HG03108 (cell line): ENCODE results near the gene ATP6V1A.

Source experiments
- ATAC-seq: cut with Tn5 transposase; IDR thresholded peaks from one replicate; pipeline ENCODE4 v1.9.1; 2021; ENCODE audit warnings: moderate library complexity; ENCODE audit not compliant: unreplicated experiment

Gene ATP6V1A

GRCh38 chr3:113746548-113747282 is at the start of gene ATP6V1A:
Gene ATP6V1A (plus strand): TSS chr3:113747035. CDS start chr3:113778754, 31,719 bp downstream.
- peak; percentile 33 for ATAC-seq

GRCh38 chr3:113697500-113698090 is 49.2 kb upstream of the ATP6V1A start:
- no peak for ATAC-seq

- ATAC-seq, result no peak
Measured at GRCh38 chr3:113698213-113698742, 48.6 kb upstream of the ATP6V1A start.

GRCh38 chr3:113698956-113699355 is 47.9 kb upstream of the ATP6V1A start:
- ATAC-seq, result no peak

GRCh38 chr3:113707835-113708234 is 39.0 kb upstream of the ATP6V1A start:
- ATAC-seq, result no peak

GRCh38 chr3:113712129-113712528 is 34.7 kb upstream of the ATP6V1A start:
- no peak for ATAC-seq

- ATAC-seq, result no peak
Measured at GRCh38 chr3:113714702-113715101, 32.1 kb upstream of the ATP6V1A start.

GRCh38 chr3:113717308-113717707 is 29.5 kb upstream of the ATP6V1A start:
- no peak for ATAC-seq

GRCh38 chr3:113717818-113718217 is 29.0 kb upstream of the ATP6V1A start:
- ATAC-seq, result no peak

GRCh38 chr3:113719294-113719693 is 27.5 kb upstream of the ATP6V1A start:
- ATAC-seq, result no peak

GRCh38 chr3:113719758-113720157 is 27.1 kb upstream of the ATP6V1A start:
- no peak for ATAC-seq

- no peak for ATAC-seq
Measured at GRCh38 chr3:113721636-113722035, 25.2 kb upstream of the ATP6V1A start.

- ATAC-seq, result no peak
Measured at GRCh38 chr3:113728661-113729060, 18.2 kb upstream of the ATP6V1A start.

- no peak for ATAC-seq
Measured at GRCh38 chr3:113730550-113730949, 16.3 kb upstream of the ATP6V1A start.

GRCh38 chr3:113731694-113732093 is 15.1 kb upstream of the ATP6V1A start:
- no peak for ATAC-seq

GRCh38 chr3:113736548-113737089 is 10.2 kb upstream of the ATP6V1A start:
- ATAC-seq, result no peak

- ATAC-seq, result no peak
Measured at GRCh38 chr3:113741086-113741485, 5.7 kb upstream of the ATP6V1A start.

- no peak for ATAC-seq
Measured at GRCh38 chr3:113741620-113742019, 5.2 kb upstream of the ATP6V1A start.

GRCh38 chr3:113743006-113743630 is 3.7 kb upstream of the ATP6V1A start:
- no peak for ATAC-seq

- ATAC-seq, result peak; percentile 59
Measured at GRCh38 chr3:113744941-113745755, 1.7 kb upstream of the ATP6V1A start.
